ENCODE measurements around the gene MACROH2A2. TPM values are rescaled to one million over a fixed set of nuclear protein-coding genes. Genes with fewer than 3 reads are reported as not detected.

Gene MACROH2A2
- total and polyA plus RNA-seq, 2 of the 4 experiments (the other 2 are of a cell fraction) = 16.1 to 17.4 TPM

GRCh38 chr10:70053218-70053840 lies 683 bp downstream of the MACROH2A2 start:
- TF ChIP-seq NFE2L2 (IDR thresholded peaks at IDR 0.05; ENCODE audit: low read depth, low read length) (no peak), FOS (IDR thresholded peaks at IDR 0.05; ENCODE audit: low read depth, low read length) (no peak)
- H4K5ac ChIP-seq (ENCODE audit: low read depth, low read length) = peak overlapping the region; percentile 46; the same call in 1 of the 2 replicates
- peak overlapping the region; percentile 78 for H2AK9ac ChIP-seq (replicated peaks; ENCODE audit: low read depth, low read length, poor library complexity)
- H3K79me1 ChIP-seq (ENCODE audit: low read depth in 1 of 2, low read length in 2 of 2) = peaks cover 12 to 13% of the 10 kb centered on the region in 2 experiments; a peak in 3 of 4 replicates
- no peaks in the 10 kb centered on the region for H3K9me3 ChIP-seq (ENCODE audit: control insufficient read depth, insufficient read depth, low read length)
- 0 out of 2 replicates have a peak overlapping the region, but pooled peaks have one; percentile 36 for H3K23ac ChIP-seq (ENCODE audit: low read depth, low read length)
- no peak overlapping the region for H2BK120ac ChIP-seq (ENCODE audit: low read depth, low read length)
- H3K36me3 ChIP-seq (ENCODE audit: control insufficient read depth, insufficient read depth, low read length) = no peaks in the 10 kb centered on the region
- intact Hi-C loops (cut with micrococcal nuclease) (loop anchor here (5.0 kb wide), 1 partner anchor 81 kb away; no protein-coding TSS in a partner anchor), in situ Hi-C loops (cut with MboI; ENCODE audit: low sequenced_read_pairs) (no loop called here), dilution Hi-C loops (cut with HindIII; ENCODE audit: low sequenced_read_pairs, unreplicated experiment) (no loop called here)
- H3K27me3 ChIP-seq (ENCODE audit: control insufficient read depth, insufficient read depth, low read length) = peaks cover 14% of the 10 kb centered on the region
- H2BK5ac ChIP-seq (ENCODE audit: low read depth, low read length, poor library complexity, severe bottlenecking) = no peak overlapping the region
- 0% methylated on average over 18 of the region's 78 CpGs; no CpG with 5 or more reads in 1 of the 2 experiments for WGBS, 2 experiments (ENCODE audit: extremely low coverage in 2 of 2, insufficient read length in 1 of 2)
- no peaks in the 10 kb centered on the region for H4K20me1 ChIP-seq (ENCODE audit: insufficient read depth, low read length)
- ChIA-PET POLR2A (ENCODE audit: unreplicated experiment) (no interaction called here), CTCF (no interaction called here)
- H3K4me2 ChIP-seq (ENCODE audit: low read depth, low read length) = peak overlapping the region; percentile 73
- no peak overlapping the region for H2BK15ac ChIP-seq (ENCODE audit: low read depth, low read length)
- peak overlapping the region; percentile 74 for H3K4me3 ChIP-seq (ENCODE audit: insufficient read depth, low read depth, low read length)
- no peak for DNase-seq
- peak overlapping the region; percentile 16; the same call in 1 of the 2 replicates for H2AK5ac ChIP-seq (ENCODE audit: low read depth, low read length)
- peak overlapping the region; percentile 59; the same call in 1 of the 2 replicates for H3K4ac ChIP-seq (ENCODE audit: low read depth, low read length)
- no peak overlapping the region; the same call in 1 of the 2 replicates for H3K18ac ChIP-seq (ENCODE audit: low read depth, low read length)
- no TSS peak for BruUV-seq (replicated peaks)
- H3K56ac ChIP-seq (ENCODE audit: extremely low read depth, insufficient read depth, low read length) = no peak overlapping the region; the same call in 1 of the 2 replicates
- ATAC-seq (ENCODE audit: low read depth) = peak; percentile 52
- no peaks in the 10 kb centered on the region for H3K4me1 ChIP-seq (ENCODE audit: control insufficient read depth, insufficient read depth, low read length)
- H3K9me1 ChIP-seq (ENCODE audit: insufficient read depth, low read length) = no peaks in the 10 kb centered on the region; the same call in 1 of the 2 replicates
- peak overlapping the region; percentile 89 for H2AFZ ChIP-seq (replicated peaks; ENCODE audit: low read length, poor library complexity)
- H4K91ac ChIP-seq (ENCODE audit: insufficient read depth, low read depth, low read length) = peak overlapping the region; percentile 19; the same call in 1 of the 2 replicates
- peak overlapping the region; percentile 77 to 91; a peak in 3 of 4 replicates for H4K8ac ChIP-seq (ENCODE audit: low read depth in 2 of 2, low read length in 2 of 2)
- peak overlapping the region; percentile 51; the same call in 1 of the 2 replicates for H3K14ac ChIP-seq (replicated peaks; ENCODE audit: low read depth, low read length)
- no peak overlapping the region for H2BK20ac ChIP-seq (ENCODE audit: low read depth, low read length)
- H3K27ac ChIP-seq (ENCODE audit: insufficient read depth, low read length) = peak overlapping the region; percentile 70
- H3K9ac ChIP-seq (ENCODE audit: low read depth, low read length) = peak overlapping the region; percentile 68
